GM18507 (cell line): Measurements from ENCODE around the gene MAPK8.
"Not testable (repeated sequence)": the region's sequence is repeated elsewhere in the genome, so short reads cannot be mapped to it uniquely, and the experiment has no call there.

Experiments used
- DNase-seq: peaks from one replicate; pipeline ENCODE4 v3.0.0; 2011; ENCODE audit warnings: low read depth; ENCODE audit not compliant: insufficient read length; ENCODE audit errors: extremely low spot score
- FAIRE-seq: peaks from 2 replicates; lab custom pipeline; 2011; peaks lifted over from hg19 to GRCh38; lab: Jason Lieb, UNC

Gene MAPK8

DNA sequence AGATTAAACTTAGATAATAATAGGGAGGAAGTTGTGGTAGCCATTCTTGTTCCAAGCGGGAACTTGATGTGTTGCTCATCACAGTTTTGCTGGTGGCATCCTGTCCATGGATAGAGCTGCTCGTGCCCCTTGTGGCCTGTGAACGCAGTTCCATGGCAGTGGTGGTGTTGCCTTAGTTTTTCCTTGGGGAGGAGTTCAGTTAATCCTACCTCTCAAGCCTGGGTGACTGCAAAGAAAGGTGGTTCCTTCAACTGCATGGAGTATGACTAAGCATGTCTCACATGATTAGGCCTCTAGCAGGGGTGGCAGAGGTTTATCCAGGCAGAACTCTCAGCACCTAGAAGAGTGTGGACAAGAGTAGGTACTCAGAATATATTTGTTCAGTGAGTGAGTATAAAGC lies 99.7 kb downstream of the MAPK8 start:
- FAIRE-seq: no peak
- no peak for DNase-seq

DNA sequence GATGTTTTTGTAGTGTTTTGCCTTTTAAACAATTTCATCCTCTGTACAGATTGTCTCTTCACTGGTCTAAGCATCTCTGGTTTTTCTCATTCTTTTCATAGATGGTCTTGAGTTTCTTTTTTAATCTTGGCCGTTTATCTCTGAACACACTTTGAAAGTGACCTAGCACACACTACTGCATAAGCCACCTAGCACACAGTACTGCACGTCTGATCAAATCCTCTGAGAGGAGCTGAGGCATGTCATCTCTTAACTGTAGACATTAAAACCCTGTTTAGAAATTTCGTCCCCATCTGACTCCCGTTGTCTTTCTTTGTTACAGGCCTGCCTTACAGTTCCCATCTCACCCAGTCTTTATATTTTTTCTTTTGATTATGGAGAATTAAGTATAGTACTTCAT lies 100.2 kb downstream of the MAPK8 start:
- FAIRE-seq: no peak
- DNase-seq: no peak

DNA sequence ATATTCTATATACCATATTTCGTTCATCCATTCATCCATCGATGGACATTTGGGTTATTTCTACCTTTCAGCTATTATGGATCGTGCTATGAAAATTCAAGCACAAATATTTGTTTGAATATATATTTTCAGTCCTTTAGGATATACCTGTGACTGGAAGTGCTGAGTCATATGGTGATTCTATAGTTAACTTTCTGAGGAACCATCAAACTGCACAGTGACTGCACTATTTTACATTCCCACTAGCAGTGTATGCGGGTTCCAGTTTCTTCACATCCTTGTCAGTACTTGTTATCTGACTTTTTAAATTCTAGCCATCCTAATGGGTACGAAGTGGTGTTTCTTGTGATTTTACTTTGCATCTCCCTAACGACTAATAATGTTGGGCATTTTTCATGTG lies 104.0 kb downstream of the MAPK8 start:
- DNase-seq (no peak), FAIRE-seq (peak; percentile 5)

DNA sequence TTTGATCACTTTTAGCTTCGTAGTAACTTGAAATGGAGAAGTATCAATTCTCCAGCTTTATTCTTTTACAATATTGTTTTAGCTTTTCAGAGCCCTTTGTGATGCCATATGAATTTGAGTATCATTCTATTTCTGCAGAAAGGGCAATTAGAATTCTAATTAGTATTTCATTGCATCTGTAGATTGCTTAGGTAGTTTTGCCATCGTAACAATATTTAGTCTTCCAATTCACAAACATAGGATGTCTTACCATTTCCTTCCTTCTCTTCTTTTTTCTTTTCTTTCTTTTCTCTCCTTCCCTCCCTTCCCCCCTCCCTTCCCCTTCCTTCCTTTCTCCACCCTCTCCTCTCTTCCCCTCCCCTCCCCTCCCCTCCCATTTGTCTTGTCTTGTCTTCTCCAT lies 105.0 kb downstream of the MAPK8 start:
- FAIRE-seq (no peak), DNase-seq (no peak)

DNA sequence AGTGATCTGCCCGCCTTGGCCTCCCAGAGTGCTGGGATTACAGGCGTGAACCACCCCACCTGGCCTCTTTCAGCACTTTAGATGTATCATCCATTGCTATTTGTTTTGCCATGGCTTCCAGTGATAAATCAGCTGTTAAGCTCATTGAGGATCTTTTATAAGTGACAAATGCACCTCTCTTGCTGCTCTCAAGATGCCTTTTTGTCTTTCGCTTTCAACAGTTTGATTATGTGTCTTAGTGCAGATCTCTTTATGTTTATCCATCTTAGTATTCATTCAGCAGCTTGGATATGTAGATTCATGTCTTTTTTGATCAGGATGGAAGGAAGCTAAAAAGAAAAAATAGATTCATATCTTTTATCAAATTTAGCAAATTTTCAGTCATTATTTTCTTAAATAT lies 105.6 kb downstream of the MAPK8 start:
- FAIRE-seq: no peak
- DNase-seq: no peak

DNA sequence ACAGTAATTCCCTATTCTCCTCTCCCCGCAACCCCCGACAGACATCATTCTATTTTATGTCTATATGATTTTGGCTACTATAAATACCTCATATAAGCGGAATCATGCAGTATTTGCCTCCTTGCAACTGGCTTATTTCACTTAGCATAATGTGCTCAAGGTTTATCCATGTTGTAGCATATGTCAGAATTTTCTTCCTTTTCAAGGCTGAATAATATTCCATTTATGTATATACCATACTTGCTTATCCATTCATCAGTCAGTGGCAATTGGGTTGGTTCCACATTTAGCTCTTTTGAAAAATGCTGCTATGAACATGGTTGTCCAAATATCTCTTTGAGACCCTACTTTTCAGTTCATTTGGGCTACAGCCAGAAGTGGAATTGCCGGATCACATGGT lies 106.5 kb downstream of the MAPK8 start:
- FAIRE-seq (no peak), DNase-seq (no peak)

DNA sequence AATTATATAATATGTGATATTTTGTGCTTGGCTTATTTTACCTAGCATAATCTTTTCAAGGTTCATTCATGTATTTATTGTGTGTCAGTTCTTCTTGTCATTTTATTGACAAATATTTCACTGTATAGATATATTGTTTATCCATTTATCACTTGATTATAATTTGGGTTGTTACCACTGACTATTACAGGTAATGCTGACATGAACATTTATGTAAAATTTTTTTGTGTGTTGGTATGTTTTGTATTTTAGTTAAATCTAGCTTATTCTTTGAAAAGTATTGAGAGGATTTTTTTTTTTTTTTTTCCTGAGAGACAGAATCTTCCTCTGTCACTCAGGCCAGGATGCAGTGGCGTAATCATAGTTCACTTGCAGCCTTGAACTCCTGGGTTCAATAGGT lies 107.7 kb downstream of the MAPK8 start:
- DNase-seq: no peak
- no peak for FAIRE-seq

DNA sequence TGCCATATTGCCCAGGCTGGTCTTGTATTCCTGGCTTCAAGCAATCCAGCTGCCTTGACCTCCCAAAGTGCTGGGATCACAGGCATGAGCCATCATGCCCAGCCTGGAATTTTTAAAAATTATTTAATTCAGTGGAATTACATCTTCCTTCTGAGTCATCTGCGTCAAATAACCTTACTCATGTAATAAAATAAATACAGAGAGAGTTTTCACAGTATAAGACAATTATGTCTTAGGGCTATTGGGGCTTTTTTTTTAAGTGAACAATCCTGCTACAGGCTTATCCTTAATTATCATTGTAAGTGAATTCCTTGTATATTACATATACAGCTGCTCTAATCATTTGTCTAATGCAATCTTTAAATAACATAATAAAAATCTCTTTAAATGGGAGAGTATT lies 108.3 kb downstream of the MAPK8 start:
- FAIRE-seq (no peak), DNase-seq (no peak)

DNA sequence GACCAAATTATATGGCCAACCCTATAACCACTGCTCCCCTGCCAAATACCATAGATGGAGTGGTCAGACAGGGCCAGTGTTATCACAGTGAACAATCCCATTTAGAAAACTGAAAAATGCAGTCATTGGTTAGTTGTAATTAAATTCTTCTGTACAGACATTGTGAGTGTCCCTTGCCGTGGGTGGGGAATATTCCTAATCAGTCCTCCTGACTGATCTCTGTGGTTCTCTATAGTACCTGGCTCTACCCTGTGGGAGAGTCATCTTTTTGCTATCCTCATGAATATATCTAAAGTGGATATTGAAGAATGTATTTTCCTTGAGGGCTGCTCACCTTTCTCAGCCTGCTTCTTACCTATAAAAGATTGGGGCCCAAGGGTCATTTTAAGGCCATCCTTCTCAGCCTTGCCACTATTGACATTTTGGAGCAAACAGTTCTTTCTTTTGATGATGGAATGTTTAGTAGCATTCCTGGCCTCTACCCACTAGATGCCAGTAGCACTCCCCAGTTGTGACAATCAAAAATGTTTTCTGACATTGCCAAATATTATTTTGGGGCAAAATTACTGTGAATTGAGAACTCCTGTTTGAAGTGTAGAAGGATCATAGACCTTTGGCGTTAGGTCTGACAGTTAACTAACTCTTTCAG lies 110.2 kb downstream of the MAPK8 start:
- FAIRE-seq (peak; percentile 29), DNase-seq (no peak)

DNA sequence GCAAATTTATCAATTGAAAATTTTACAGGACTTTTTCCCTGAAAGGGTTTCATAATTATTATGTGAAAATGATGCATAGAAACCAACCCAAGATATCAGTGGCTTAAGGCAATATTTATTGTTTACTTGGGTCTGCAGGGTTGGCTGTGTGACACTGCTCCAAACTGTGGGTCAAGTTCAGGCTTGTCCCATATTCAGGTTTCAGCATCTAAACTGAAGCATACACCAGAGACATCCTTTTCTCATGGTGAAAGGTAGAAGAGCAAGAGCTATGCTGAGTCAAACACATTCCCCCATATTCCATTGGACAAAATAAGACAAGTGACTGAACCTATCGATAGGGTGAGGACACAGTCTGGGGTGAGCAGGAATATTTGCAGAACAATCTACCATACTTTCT lies 110.9 kb downstream of the MAPK8 start:
- DNase-seq (no peak), FAIRE-seq (no peak)

DNA sequence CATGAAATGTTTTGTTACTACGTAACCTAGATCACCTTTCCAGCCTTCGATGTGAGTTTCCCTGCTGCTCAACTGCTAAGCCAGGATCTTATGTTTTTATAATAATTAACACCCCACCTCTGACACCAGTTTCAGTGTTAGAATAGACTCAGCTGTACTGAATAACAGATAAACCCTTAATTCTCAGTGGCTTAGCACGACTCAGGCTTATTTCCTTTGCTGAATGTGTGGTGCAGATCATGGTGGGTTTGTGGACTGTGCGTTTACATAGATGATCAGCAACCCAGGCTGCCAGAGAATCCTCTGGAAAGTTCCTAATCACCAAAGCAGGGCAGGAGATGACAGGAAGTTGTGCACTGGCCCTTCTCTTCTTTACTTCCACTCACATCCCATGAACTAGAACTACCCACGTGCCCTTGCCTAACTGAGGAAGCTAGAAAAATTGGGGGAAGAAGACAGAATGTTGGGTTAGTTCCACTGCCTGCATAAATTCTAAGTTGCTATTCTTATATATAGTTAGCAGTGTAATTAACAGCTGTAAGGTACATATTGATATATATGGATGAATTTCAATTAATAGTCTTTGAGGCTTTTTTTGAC lies 111.8 kb downstream of the MAPK8 start:
- DNase-seq (no peak), FAIRE-seq (no peak)

DNA sequence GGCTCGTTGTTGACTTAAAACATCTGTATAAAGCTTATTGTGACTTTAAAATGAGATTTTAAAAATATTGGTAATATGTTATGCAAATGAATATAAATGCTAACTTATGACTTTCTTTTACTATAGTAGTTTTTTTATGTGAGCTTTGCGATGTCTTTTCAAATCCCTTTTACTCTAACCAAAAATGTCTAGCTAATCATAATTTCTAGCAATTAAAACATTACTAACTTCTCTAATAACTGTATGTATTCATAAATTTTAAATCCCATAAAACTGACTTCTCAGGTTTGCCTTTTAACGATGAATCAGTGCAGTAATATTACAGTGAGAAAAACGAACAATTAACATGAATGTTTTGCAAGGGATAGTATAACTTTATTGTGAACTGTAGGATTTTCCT lies 113.2 kb downstream of the MAPK8 start:
- DNase-seq (no peak), FAIRE-seq (no peak)

DNA sequence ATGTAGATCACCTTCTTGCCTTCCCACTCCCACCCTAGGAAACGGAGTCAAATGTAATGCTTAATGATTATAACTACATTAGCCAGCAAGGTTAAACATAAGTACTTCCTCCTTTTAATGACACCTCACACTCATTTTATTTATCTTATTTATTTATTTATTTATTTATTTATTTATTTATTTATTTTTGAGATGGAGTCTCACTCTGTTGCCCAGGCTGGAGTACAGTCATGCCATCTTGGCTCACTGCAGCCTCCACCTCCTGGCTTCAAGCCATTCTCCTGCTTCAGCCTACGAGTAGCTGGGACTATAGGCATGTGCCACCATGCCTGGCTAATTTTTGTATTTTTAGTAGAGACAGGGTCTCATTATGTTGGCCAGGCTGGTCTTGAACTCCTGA lies 115.4 kb downstream of the MAPK8 start:
- DNase-seq, FAIRE-seq: not testable (repeated sequence)

DNA sequence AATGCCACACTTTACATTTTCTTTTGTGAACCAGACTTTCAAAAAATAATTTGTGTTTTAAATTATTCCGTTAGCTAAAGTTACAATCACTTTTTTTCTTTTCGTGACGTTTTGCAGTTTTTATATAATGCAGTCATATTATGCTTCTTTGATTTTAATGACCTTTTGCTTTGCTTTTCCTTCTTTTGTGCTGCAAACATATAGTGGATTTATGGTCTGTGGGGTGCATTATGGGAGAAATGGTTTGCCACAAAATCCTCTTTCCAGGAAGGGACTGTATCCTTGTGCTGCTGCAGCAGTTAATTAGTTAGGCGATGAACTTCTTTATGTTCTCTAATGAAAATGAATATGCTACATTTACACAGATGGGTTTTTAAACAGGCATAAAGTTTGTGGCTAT lies 117.4 kb downstream of the MAPK8 start:
- DNase-seq (no peak), FAIRE-seq (no peak)

DNA sequence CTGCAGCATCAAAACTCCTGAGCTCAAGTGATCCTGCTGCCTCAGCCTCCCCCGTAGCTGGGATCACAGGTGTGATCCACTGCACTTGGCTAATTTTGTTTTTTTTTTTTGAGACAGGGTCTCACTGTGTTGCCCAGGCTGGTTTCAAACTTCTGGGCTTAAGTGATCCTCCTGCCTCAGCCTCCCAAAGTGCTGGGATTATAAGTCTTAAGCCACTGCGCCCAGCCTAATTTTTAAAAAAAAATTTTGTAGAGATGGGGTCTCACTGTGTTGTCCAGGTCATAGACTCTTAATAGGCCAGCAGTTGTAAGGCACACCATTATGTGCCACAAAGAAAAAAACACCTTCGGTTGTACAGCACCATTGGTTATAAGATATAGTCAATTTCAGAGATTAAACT lies 122.4 kb downstream of the MAPK8 start:
- DNase-seq: no peak
- FAIRE-seq: no peak

DNA sequence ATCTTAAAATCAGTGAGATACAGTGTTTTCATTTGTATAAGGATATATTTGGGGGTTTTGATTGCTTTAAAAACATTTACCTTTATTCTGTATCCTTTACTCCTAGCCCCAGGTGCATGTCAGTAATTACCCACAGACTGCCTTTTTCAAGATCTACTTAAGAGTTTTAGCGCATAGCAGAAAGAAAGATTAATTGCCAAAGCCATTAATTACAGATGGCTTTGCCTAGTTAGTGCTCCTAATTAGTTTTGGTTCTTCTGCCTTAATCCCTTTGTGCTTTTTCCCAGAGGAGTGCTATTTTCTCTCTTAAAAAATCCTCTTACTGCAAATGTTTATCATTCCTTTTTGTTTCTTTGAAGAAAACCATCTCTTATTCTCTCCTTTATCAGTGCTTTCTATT lies 122.8 kb downstream of the MAPK8 start:
- DNase-seq (no peak), FAIRE-seq (no peak)

DNA sequence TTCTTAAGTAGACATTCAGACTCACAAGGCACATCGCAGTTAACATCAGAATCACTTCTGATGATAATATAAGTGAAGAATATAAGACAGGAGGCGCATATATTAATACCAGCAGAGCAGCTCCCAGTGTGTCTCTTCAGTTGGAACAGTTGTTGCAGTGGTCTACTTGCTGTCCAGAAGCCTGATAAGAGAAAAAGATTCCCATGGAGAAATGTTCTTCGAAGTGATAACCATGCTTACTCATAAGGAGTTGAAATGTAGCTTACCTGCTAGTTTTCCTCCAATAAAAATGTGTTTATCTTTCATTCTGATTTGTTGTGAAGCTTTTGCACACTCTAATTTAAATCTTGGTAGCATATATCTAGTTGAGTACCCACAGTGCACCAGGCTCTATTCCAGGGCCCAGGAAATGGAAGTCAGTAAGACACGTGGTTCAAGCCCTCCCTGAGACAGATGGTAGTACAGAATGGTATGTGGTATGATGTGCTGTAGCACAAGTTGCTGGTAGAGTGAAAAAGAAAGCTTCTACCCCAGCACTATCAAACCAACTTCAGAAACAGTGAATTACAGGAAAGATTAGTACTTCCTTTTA lies 124.0 kb downstream of the MAPK8 start:
- no peak for DNase-seq
- no peak for FAIRE-seq

DNA sequence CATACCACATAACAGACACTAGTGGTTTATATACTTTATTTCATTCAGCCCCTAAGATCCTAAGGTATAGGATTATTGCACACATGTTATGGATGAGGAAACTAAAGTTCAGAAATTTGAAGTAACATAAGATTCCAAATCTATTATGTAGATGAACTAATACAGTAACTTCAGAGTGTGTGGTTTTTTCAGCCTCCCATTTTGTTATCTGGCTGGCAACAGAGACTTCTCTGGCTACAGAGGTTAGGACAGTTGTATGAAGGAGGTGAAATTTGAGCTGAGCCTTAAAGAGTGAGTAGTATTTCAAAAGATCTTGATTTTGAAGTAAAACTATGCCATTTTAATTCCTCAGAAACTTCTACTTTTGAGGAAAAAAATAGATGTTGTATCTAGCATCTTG lies 125.4 kb downstream of the MAPK8 start:
- FAIRE-seq (no peak), DNase-seq (no peak)

DNA sequence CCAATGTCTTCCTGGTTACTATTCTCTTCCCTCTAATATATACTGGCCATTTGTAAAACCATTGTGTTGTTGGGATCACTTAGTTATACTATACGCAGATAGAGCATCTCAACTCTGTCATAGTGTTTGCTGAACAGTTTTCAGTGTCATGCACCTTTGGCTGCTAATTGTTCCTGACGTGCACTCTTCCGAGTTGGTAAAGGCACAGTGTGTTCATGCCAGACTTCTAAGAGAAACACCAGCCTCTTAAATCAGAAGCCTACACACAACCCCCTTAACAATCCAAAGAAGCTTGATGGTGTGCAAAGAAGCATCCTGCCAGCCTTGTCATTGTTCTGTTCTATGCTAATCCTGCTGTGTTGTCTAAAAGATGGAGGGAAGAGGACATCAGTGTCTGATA lies 131.1 kb downstream of the MAPK8 start:
- DNase-seq (no peak), FAIRE-seq (no peak)

DNA sequence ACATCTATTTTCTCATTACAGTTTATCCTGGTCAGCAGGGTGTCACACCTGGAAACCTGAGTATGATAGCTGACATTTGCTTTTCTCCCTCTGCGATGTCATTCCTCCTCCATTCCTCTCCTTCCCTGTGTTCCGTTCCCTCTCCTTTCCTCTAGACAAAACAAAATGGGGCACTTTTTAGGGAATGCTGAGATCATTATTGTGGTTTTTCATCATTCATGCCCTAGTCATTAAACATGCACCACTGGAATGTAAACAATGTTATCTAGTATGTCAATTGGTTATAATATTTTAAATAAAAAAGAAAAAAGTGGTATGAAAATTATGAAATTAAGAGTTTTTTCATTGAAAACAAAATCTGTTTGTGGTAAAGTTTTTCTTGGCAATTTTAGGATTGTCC lies 132.6 kb downstream of the MAPK8 start:
- no peak for DNase-seq
- FAIRE-seq: no peak

DNA sequence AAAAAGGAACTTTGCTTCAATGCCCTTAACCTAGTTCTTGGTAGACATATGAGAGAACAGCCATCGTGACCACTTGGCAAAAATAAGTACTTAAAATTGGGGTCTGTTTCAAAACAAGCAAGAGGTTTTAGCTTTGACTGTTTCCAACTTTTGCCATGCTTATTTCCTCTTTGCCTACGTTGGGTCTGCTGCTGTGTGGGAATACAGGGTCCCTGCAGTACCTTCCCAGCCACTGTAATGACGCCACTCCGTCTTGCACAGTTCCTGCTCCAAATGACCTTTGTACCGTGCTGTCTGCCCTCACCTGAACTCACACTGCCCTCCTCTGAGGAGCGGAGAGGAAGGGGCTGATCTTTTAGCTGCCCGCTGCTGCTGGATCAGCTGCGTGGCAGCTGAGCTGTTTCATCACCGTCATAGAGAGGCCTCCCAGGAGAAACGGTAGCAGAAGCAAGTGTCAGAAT lies 133.1 kb downstream of the MAPK8 start:
- FAIRE-seq: no peak
- DNase-seq: no peak
